ENCODE results near the gene IL13RA1.

Gene IL13RA1

DNA sequence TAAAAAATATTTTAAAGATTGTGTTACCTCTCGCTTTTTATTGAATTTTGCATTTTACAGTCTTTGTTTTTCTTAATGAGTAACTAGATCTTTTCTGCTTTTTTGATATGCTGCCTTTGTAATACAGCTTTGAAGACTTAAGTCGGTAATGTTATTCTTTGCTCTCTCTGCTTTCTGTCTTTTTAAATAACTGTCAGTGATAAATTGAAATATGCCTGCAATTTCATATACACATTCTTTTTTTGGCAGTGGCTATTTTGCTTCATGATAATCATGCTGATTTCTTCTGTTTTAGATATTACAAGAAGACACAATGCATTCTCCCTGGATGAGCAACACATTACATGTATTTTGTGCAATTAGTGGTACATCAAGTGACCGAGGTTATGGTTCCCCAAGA is 42.0 kb upstream of the IL13RA1 start:
- TF ChIP-seq RAD21 (IDR thresholded peaks at IDR 0.05; ENCODE audit: low read depth) (no peak), CREB1 (IDR thresholded peaks at IDR 0.05; ENCODE audit: low read depth) (no peak), YY1 (IDR thresholded peaks at IDR 0.05; ENCODE audit: low read depth) (no peak), TAF1 (IDR thresholded peaks at IDR 0.05; ENCODE audit: low read depth) (no peak)
- TF ChIP-seq, protein P1, sequence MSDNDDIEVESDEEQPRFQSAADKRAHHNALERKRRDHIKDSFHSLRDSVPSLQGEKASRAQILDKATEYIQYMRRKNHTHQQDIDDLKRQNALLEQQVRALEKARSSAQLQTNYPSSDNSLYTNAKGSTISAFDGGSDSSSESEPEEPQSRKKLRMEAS (IDR thresholded peaks at IDR 0.05) = no peak

DNA sequence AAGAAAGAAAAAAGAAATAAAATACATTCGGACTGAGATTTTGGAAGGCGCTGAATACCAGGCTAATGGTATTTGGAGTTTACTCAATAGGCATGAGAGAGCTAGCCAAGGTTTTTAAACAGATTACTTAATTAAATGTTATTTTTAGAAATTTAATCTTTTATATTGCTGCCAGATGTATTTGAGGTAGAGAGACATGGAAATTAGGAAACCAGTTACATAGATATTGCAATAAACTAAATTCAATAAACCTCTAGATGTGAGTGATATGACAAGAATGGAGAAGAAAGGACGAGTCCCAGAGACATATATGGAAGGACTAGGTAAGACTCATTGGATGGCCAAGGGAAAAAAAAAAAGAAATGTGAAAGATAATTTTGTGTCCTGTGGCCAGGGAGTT is 38.5 kb upstream of the IL13RA1 start:
- TF ChIP-seq YY1 (IDR thresholded peaks at IDR 0.05; ENCODE audit: low read depth) (no peak), NFIC (IDR thresholded peaks at IDR 0.05) (no peak), CEBPB (IDR thresholded peaks at IDR 0.05) (no peak), FOXM1 (IDR thresholded peaks at IDR 0.05; ENCODE audit: borderline replicate concordance, low read depth) (no peak), TCF12 (IDR thresholded peaks at IDR 0.05; ENCODE audit: low read depth) (no peak), TEAD4 (IDR thresholded peaks at IDR 0.05) (no peak), RAD21 (IDR thresholded peaks at IDR 0.05; ENCODE audit: low read depth) (no peak), TAF1 (IDR thresholded peaks at IDR 0.05; ENCODE audit: low read depth) (no peak), EP300 (IDR thresholded peaks at IDR 0.05; ENCODE audit: borderline replicate concordance) (no peak), CREB1 (IDR thresholded peaks at IDR 0.05; ENCODE audit: low read depth) (no peak), EGR1 (IDR thresholded peaks at IDR 0.05) (no peak), ZBTB7A (IDR thresholded peaks at IDR 0.05; ENCODE audit: low read depth) (no peak)
- TF ChIP-seq, protein P1 (IDR thresholded peaks at IDR 0.05) = no peak
- TF ChIP-seq, protein P2, sequence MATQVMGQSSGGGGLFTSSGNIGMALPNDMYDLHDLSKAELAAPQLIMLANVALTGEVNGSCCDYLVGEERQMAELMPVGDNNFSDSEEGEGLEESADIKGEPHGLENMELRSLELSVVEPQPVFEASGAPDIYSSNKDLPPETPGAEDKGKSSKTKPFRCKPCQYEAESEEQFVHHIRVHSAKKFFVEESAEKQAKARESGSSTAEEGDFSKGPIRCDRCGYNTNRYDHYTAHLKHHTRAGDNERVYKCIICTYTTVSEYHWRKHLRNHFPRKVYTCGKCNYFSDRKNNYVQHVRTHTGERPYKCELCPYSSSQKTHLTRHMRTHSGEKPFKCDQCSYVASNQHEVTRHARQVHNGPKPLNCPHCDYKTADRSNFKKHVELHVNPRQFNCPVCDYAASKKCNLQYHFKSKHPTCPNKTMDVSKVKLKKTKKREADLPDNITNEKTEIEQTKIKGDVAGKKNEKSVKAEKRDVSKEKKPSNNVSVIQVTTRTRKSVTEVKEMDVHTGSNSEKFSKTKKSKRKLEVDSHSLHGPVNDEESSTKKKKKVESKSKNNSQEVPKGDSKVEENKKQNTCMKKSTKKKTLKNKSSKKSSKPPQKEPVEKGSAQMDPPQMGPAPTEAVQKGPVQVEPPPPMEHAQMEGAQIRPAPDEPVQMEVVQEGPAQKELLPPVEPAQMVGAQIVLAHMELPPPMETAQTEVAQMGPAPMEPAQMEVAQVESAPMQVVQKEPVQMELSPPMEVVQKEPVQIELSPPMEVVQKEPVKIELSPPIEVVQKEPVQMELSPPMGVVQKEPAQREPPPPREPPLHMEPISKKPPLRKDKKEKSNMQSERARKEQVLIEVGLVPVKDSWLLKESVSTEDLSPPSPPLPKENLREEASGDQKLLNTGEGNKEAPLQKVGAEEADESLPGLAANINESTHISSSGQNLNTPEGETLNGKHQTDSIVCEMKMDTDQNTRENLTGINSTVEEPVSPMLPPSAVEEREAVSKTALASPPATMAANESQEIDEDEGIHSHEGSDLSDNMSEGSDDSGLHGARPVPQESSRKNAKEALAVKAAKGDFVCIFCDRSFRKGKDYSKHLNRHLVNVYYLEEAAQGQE (IDR thresholded peaks at IDR 0.05; ENCODE audit: low read depth) = no peak
- TF ChIP-seq, protein P3, sequence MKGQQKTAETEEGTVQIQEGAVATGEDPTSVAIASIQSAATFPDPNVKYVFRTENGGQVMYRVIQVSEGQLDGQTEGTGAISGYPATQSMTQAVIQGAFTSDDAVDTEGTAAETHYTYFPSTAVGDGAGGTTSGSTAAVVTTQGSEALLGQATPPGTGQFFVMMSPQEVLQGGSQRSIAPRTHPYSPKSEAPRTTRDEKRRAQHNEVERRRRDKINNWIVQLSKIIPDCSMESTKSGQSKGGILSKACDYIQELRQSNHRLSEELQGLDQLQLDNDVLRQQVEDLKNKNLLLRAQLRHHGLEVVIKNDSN (IDR thresholded peaks at IDR 0.05) = no peak

DNA sequence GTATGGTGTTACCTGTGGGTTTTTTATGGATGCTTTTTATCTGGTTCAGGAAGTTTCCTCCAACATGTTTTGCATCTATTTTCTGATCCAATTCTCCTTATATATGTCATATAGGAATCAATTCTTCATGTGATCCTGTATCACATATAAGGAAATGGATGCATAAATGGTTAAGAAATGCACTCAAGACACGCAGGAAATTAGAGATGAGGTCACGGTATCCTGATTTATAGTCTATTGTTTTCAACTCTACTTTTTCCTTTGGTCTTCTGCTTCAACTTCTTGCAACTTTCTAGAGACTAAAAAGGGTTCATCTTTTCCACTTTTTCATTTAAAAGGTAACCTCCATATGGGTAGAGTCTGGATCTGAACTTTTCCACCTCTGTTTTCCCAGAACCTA is 33.6 kb upstream of the IL13RA1 start:
- no peak for TF ChIP-seq EGR1 (IDR thresholded peaks at IDR 0.05)
- no peak for TF ChIP-seq EP300 (IDR thresholded peaks at IDR 0.05; ENCODE audit: borderline replicate concordance)
- no peak for TF ChIP-seq YY1 (IDR thresholded peaks at IDR 0.05; ENCODE audit: low read depth)
- no peak for TF ChIP-seq TEAD4 (IDR thresholded peaks at IDR 0.05)
- TF ChIP-seq ZBTB7A (IDR thresholded peaks at IDR 0.05; ENCODE audit: low read depth) = no peak

DNA sequence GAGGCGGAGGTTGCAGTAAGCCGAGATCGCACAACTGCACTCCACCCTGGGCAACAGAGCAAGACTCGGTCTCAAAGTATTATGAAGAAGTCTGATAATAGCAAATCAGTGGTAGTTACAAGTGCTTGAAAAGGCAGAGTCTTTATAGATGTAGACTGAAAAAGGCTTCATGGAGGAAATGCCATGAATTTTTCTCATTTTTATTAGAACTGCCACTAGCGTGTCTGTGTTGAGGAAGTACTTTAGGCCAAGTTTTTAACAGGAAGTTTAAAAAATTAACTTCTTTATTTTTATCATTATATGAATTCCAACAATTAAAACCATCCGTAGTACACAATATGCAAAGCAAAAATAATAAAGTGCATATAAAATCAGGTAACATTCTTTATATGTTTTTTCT is 32.8 kb upstream of the IL13RA1 start:
- TF ChIP-seq YY1 (IDR thresholded peaks at IDR 0.05; ENCODE audit: low read depth) = no peak
- no peak for TF ChIP-seq FOXM1 (IDR thresholded peaks at IDR 0.05; ENCODE audit: borderline replicate concordance, low read depth)
- TF ChIP-seq EGR1 (IDR thresholded peaks at IDR 0.05) = no peak
- TF ChIP-seq EP300 (IDR thresholded peaks at IDR 0.05; ENCODE audit: borderline replicate concordance) = no peak
- no peak for TF ChIP-seq CREB1 (IDR thresholded peaks at IDR 0.05; ENCODE audit: low read depth)
- TF ChIP-seq RAD21 (IDR thresholded peaks at IDR 0.05; ENCODE audit: low read depth) = no peak
- TF ChIP-seq, protein P3 (IDR thresholded peaks at IDR 0.05) = no peak
- TF ChIP-seq, protein P2 (IDR thresholded peaks at IDR 0.05; ENCODE audit: low read depth) = no peak
- no peak for TF ChIP-seq TEAD4 (IDR thresholded peaks at IDR 0.05)
- TF ChIP-seq, protein P1 (IDR thresholded peaks at IDR 0.05) = no peak
- TF ChIP-seq NFIC (IDR thresholded peaks at IDR 0.05) = no peak
- no peak for TF ChIP-seq CEBPB (IDR thresholded peaks at IDR 0.05)
- TF ChIP-seq TAF1 (IDR thresholded peaks at IDR 0.05; ENCODE audit: low read depth) = no peak
- no peak for TF ChIP-seq TCF12 (IDR thresholded peaks at IDR 0.05; ENCODE audit: low read depth)
- TF ChIP-seq ZBTB7A (IDR thresholded peaks at IDR 0.05; ENCODE audit: low read depth) = no peak

DNA sequence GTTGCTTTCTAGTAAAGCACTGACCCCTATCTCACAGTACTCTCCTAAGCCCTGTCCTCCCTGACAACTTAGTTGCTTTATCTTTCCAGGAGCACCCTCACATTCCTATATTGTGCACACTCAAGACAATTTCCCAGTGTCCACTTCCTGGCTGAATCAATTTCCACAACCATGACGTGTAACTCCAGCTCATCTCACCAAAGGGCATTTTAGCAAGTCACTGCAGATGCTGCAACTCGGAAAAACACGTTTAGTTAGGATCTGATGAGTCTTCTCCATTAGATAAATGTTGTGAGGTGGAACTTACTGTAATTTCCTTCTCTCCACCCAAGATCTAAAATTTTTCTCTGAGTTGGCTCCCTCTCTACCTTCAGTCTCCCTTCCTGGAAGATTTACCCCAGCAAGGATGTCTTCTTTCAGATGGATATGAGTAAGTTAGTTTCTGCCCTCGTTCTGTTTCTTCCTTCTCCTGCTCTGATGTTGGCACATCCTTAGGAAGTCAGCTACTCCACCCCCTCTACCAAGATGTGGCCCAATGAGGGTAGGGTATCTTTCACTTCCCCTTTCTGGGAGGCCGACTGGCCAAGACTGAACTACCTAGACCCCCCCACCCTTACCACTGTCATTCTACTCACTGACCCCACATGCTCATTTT is 28.8 kb upstream of the IL13RA1 start:
- TF ChIP-seq EGR1 (IDR thresholded peaks at IDR 0.05) = no peak

DNA sequence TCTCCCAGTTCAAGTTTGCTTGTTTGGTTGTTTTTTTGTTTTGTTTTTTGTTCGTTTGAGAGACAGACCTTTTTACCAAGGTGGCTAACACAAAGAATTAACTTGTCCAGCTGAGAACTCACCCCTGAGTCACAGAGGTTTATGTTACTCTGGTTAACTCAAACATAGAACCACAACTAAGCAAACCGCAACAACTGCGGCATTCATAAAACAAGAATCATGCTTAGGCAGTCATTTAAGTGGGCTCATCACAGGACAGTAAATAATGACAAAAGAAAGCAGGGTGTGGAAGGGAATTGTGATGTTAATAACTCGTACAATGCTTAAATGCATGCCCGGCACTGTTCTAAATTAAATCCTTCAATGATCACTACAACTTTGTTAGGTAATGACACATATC is 24.7 kb upstream of the IL13RA1 start:
- TF ChIP-seq EP300 (IDR thresholded peaks at IDR 0.05; ENCODE audit: borderline replicate concordance) (no peak), YY1 (IDR thresholded peaks at IDR 0.05; ENCODE audit: low read depth) (no peak), CEBPB (IDR thresholded peaks at IDR 0.05) (no peak), TEAD4 (IDR thresholded peaks at IDR 0.05) (no peak), TAF1 (IDR thresholded peaks at IDR 0.05; ENCODE audit: low read depth) (no peak)
- TF ChIP-seq, protein P1 (IDR thresholded peaks at IDR 0.05) = no peak
